LNCaP clone FGC (cell line): ENCODE results near the gene TADA2B.

ENCODE experiments used
- DNase-seq: peaks from one replicate; pipeline ENCODE4 v3.0.0-alpha.2; 2011; ENCODE audit warnings: low read depth
- H3K4me3 ChIP-seq: 2 replicates; pipeline ENCODE4 v1.5.1; 2011; ENCODE audit warnings: mild to moderate bottlenecking, low read depth, low read length, control low read depth
- CTCF ChIP-seq: IDR thresholded peaks from 2 replicates; pipeline ENCODE4 v1.5.1; 2012; ENCODE audit warnings: mild to moderate bottlenecking; ENCODE audit not compliant: control insufficient read depth, insufficient read depth; ENCODE audit errors: extremely low read depth

TADA2B gene

DNA sequence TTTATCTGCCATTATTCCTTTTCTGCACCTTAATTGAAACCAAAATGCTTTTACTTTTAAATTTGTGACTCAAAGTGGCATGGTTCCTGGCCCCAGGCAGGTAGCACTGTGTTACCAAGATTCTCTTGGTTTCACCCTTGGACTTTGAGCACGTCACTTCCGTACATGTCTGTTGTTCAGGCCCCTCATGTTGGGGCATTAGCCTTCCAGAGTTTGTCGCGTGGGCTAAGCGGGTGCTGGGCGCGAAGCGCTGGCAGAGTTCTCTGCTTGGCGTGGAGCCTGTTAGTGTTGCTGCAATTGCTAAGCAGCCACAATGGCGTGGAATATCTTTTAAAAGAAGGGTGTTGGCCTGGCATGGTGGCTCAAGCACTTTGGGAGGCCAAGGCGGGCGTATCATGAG, 14.0 kb upstream of the TADA2B start:
- no peak for TF ChIP-seq CTCF
- DNase-seq, result no peak
- H3K4me3 ChIP-seq, result no peak overlapping the region

DNA sequence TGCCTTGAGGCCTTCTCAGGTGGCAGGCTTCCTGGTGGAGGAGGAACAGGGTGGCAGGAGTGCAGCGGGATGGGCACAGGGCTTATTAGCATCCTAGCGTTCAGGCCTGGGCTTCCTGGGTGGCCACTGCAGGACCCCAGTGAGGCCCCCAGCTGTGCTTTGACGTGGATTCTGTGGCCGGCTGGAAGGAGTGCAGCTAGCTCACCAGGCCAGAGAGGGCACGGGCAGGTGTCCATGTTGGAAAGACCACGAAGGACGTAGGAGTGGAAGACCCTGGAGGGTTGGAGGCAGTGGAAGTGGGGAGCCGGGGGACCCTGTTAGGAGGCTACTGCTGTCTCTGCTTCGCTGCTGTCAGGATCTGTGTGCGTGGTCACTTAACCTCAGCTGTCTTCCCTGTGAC, 13.3 kb upstream of the TADA2B start:
- no peak for DNase-seq
- no peak for TF ChIP-seq CTCF
- no peak overlapping the region for H3K4me3 ChIP-seq

- no peak overlapping the region for H3K4me3 ChIP-seq
- TF ChIP-seq CTCF, result no peak
- DNase-seq, result no peak
These were observed 12.3 kb upstream of the TADA2B start for GRCh38 chr4:7030856-7031255.

GRCh38 chr4:7031558-7032449, 11.4 kb upstream of the TADA2B start:
- no peak for DNase-seq
- no peak for TF ChIP-seq CTCF

DNA sequence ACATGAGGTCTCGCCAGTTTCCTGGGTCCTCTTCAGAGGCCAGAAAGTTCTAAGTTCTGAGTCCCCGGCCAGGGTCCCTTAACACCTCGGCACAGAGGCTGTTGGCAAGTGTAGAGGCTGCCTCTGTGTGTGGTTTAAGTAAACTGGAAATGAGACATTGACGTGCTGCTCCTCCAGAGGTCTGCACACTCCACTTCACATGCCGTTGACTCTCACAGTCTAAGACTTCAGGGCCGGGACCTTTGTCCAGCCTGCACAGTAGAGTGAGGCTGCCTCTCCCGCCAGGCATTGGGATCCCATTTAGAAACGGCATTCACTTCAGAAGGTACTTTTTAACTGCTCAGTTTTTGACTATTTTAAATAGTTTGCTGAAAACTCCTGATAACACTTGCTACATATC, 10.6 kb upstream of the TADA2B start:
- DNase-seq, result no peak
- no peak for TF ChIP-seq CTCF
- H3K4me3 ChIP-seq, result no peak overlapping the region

More at GRCh38 chr4:7031558-7032449, 11.4 kb upstream of the TADA2B start:
- no peak overlapping the region for H3K4me3 ChIP-seq

- peak; percentile 75 for DNase-seq
- no peak for TF ChIP-seq CTCF
- H3K4me3 ChIP-seq, result no peak overlapping the region
These were observed 8.7 kb upstream of the TADA2B start for GRCh38 chr4:7034262-7035081.
